Hematopoietic multipotent progenitor cell treated with erythropoietin and hydrocortisone succinate and interleukin-3 and kit ligand, for 15 days (in vitro differentiated cells): ENCODE measurements around the gene INPP5F.
A peak's percentile ranks its signal among the peaks of the same experiment; 100 is the strongest.
"Not testable (repeated sequence)": the region's sequence is repeated elsewhere in the genome, so short reads cannot be mapped to it uniquely, and the experiment has no call there.

Experiments used
- DNase-seq: peaks from one replicate; pipeline ENCODE4 v3.0.0-alpha.2; 2015; ENCODE audit warnings: low spot score

The INPP5F gene

DNA sequence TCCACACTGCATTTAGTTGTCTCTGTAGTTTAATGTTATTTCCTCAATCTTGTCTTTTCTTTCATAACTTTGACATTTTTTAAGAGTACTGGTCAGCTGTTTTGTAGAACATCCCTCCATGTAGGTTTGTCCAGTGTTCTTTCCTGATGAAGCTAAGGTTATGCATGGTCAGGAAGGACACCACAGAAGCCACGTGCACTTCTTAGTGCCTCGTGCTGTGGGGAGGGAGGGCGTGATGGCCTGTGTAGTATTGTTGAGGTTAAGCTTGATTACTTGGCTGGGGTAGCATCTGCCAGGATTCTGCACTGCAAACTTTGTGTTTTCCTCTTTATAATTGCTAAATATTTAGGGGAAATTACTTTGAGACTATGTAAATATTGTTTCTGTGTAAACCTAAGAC lies 98.4 kb downstream of the INPP5F start:
- DNase-seq, result no peak

DNA sequence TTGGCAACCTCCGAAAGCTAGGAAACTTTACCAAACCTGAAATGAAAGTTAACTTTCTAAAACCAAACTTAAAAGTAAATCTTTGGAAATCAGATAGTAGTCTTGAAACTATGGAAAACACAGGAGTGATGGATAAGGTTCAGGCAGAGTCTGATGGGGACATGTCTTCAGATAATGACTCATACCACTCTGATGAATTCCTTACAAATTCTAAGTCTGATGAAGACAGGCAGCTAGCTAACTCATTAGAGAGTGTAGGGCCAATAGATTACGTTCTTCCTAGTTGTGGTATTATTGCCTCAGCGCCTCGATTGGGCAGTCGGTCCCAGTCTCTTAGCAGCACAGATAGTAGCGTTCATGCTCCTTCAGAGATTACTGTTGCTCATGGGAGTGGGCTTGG lies 100.9 kb downstream of the INPP5F start:
- no peak for DNase-seq

DNA sequence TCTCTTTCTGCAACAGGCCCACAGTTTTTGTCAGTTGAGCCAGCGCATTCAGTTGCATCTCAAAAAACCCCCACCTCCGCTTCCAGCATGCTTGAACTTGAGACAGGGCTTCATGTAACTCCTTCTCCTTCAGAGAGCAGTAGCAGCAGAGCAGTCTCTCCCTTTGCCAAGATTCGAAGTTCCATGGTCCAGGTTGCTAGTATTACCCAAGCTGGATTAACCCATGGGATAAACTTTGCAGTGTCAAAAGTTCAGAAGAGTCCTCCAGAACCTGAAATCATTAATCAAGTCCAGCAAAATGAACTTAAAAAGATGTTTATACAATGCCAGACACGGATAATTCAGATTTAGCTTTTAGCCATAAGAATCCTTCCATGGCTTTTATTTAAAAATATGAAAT lies 101.6 kb downstream of the INPP5F start:
- DNase-seq, result no peak

DNA sequence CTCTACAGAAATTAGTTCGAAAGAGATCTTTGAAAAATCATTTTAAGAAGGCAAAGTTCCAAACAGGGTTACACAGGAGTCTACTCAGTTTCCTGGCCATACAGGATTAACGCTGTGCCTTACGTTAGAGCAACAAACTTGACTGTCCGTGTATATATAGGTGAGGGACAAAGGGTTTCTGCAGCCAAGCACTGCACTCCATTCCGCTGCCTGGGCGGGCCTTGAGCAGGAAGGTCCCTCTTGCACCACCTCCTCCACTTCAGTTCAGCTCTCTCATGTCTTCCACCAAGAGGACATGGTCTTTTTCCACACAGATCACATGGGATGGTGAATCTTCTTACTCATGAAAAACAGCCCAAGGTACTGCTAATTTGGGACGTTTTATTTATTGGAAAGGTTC lies 103.6 kb downstream of the INPP5F start:
- DNase-seq, result no peak

DNA sequence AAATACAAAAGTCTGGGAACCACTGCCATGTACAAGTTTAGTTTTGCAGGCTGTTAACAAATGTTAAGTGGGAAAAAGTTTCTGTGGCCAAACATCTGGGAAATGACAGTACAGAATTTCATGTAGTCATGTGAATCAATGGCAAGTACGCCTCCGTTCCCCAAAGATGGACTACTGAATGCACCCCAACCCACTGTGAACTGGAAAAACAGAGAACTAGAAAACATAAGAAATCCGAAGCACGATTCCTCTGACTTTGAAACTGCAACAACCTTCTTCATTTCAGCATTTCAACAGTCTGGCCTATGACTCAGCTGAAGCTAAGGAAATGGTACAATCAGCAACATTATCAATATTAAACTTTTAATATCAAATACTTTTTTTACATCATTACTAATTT lies 105.0 kb downstream of the INPP5F start:
- no peak for DNase-seq

DNA sequence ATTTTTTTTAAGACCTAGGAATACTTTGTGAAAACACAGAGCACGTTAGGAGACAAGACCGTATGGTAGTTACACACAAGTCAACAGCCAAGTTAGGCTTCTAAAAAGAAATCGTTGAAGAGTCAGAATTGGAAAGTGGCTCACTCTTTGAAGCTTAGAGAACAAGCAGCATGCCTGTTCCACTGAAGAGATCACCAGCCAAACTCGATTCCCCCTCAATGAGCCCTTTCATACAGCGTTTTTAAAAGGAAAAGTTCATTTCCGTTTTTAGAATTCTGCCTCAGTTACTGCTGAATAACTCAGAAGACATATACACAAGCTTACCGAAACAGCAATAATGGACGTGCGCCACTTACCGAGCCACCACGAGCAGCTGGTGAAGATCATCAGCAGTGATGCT lies 105.8 kb downstream of the INPP5F start:
- no peak for DNase-seq

DNA sequence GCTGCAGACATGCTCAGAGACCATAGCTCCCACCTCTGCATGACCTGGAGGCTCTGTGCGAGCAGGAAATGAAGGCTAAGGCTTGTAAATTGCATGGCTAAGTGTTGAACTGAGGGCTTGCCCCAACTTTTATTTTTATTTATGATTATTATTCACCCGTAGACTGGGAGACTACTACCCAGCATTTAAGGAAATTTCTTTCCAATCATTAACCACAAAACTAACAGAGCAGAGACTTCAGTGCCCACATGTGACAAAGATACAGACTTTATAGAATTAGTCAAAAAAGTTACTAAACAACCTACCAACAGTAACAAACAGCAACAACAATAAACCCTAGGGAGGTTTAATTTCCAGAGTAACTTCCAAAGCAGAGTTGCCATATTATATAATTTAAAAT lies 107.1 kb downstream of the INPP5F start:
- no peak for DNase-seq

DNA sequence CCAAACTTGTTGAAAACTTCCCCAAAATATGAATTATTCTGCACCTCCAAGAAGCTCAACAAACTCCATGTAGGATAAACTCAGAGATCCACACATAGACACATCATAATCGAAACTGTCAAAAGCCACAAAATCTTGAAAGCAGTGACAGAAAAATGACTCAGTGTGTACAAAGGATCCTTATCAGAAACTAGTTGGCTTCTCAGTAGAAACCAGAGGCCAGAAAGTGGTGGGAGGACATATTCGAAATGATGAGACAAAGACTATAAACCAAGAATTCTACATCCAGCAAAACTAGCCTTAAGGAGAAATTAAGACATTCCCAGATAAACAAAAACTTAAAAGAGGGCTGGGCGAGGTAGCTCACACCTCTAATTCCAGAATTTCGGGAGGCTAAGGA lies 108.3 kb downstream of the INPP5F start:
- no peak for DNase-seq

DNA sequence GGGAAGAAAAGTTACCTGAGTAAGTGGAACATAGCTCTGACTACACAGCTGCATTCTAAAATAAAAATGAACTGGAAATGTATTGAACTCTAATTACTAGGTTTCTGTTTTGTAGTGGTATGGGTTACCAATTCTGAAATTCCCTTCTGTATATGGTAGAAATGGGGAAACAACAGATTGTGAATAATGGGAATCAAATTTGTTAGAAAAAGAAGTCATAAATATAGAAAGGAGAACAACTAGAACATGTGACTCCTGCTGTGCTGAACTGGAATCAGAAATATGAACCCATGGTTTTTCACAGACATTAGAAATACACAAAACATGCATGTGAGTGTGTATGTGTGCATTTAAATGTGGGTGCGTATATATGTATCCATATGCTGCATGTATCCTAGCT lies 119.8 kb downstream of the INPP5F start:
- no peak for DNase-seq

DNA sequence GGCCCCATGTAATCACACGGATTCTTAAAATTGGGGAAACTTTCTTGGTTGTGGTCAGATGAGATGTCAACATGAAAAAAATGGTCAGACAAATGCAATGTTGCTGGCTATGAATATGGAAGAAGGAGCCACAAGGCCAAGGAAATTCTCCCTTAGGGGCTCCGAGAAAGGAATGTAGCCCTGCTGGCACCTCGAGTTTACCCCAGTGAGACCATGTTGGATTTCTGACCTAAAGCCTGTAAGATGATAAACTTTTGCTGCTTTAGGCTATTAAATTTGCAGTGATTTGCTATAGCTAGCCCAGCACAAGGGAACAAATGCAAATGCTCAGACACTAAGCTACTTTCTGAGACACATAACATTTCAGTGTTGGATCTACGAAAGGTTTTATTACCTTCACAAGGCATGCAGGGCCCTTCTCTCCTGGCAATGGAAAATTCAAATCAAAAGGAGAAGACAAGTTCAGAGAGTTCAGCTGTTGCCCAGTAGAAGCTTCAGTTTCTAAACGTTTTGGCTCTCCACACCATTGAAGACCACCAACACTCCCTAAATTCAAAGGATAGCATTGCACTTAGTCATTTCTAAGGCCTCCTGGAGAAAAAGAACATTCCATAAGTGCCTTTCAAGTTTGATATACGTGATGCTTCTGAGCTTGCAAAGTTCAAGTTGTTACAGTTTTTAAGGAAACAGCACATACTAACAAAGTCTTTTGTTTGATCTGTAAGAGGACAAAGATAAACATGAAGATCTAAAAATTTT lies 123.4 kb downstream of the INPP5F start:
- no peak for DNase-seq

DNA sequence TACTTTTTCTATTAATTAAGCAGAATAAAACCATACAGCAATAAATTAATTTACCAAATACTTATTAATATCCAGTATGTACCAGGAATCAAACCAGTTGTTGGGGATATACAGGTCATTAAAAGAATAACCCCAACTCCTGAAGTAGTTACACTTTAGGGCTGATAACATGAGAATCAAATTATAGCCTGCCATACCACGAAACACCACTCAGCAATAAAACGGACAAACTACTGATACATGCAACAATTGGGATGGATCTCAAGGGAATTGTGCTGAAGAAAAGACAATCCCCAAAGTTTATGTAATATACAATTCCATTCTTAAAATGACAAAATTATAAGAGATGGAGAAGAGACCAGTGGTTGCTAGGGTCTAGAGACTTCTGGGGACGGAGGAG lies 124.1 kb downstream of the INPP5F start:
- no peak for DNase-seq

DNA sequence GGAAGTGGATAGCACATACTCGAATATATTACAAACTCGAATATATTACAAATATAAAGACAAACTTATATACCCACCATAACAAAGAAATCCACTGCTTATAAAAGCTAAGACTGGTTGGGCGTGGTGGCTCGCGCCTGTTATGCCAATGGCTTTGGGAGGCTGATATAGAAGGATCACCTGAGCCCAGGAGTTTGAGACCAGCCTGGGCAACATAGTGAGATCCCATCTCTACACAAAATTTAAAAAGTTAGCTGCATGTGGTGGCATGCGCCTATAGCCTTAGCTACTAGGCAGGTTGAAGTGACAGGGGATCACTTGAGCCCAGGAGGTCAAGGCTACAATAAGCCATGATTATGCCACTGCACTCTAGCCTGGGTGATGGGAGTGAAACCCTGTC lies 126.4 kb downstream of the INPP5F start:
- no peak for DNase-seq

DNA sequence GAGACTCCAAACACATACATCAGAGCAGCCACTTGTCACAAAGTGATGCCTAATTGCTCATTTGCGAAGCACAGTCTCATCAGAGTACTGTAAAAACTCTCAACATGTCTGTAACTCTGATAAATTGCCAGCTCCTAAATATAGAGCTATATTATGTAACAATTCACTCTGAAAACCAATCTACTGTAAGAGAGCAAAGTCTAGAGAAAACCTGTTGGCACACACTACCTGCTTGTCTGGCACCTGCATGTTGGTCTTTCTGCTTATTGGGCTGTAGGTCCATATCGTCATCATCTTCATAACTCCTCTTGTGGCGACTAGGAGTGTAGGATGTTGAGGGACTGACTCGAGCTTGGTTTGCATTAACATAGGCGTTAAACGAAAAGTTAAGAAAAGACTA lies 127.0 kb downstream of the INPP5F start:
- no peak for DNase-seq

DNA sequence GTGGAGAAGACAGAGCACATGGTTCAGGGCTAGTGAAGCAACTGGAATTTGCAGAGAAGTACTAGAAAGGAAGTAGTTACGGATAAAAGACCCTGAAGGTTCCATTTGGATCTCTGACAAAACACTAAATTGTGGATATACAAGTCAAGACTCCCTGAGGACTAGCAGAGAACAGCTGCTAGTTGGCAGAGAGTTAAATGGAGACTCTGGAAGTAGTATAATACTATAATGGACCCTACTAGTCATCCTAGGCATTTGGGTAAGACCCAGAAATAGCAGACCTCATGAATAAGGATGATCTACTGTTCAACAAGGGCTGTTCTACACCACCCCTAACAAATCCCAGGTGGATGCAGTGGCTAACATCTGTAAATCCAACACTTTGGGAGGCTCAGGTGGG lies 127.7 kb downstream of the INPP5F start:
- DNase-seq, result no peak

DNA sequence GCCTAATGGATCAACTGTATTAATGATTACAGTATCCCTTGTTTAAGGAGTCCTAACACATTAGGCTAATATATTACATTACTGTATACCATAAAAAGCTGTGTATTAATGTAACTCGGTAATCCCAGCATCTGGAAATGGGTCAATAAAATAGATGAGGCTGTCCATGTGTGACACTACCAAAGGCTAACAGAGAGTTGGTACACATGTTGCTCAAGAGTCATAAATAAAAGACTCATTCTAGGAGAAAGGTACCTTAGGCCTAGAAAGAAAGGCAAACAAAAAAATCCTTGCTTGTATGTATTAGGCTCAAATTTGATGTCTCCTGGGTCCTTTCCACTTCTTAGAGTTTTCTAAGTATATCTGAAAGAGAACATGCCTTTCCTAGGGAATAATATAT lies 132.2 kb downstream of the INPP5F start:
- no peak for DNase-seq

DNA sequence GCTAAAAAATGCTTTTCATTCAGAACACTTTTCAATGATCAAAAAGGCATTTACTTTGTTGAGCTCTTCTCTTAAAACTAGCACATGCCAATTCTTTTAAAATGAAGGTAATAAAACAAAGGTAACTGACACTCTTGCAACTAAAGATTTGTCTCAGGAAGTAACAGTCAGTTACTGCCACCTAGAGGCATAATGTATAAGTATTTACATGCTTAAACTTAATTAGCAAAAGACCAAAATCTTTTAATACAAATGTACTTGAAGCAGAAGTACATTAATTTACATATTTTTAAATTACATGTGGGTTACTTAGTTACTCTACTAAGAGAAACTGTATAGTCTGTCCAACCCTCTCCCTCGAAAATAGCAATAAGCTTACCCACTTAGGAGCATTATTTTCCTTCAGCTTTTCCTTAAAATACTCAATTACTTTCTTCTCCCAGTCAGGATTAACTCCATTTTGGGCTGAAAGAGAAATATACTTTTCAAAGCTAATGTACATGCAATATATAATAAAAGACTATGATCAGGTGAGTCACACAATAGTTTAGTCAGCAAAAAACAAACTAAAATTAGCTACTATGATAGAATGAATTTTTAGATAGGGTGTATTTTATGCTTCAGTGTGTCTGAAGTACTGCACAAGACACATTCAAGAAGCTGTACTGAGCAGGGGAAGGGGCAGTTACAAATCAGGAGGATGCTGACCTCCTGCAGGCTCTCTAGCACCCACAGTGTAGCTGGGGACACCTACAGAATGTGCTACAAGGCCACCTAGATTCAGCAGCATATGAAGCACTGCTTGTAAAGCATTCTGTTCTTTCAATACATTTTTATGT lies 133.8 kb downstream of the INPP5F start:
- DNase-seq, result peak; percentile 73

DNA sequence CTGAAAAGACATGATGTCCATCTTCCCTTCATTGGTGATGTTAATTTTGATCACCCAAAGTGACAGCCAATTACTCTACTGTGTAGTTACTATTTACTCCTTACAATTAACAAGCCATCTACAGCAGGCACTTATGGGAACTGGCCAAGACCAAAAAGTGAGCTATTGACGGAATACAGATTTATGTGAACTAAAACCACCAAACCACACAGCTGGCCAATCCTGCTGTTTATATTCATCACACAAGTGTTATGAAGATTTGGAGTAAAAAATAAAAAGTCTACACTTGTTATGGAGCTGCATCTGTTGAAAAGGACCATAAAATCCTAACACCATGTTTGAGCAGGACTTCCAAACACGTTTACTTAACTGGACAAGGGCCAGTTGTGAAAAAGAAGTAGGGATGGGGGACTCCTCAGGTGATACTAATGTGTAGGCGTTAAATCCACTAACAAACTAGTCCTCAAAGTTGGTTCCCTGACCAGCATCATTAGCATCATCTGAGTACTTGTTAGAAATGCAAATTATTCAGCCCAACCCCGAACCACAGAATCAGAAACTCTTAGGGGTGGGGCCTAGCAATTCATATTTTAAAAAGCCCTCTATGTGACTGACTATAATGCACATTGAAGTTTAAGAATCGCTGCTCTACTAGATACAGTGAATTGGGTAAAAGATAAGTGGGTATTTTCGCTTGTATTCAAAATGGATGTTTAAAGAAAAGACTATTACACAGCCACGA lies 135.2 kb downstream of the INPP5F start:
- no peak for DNase-seq

DNA sequence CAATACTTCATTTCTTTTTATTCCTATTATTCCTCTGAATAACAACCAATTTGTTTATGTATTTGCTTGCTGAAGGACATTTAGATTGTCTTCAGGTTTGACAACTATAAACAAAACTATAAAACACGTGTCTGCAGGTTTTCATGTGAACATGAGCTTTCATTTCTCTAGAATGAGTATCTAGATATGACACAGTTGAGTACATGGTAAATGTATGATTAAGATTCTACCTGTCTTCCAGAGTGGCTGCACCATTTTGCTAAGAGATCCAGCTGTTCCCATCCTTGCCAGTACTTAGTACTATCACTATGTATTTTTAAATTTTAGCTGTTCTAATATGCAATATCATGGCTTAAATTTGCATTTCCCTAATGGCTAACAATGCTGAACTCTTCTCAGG lies 136.7 kb downstream of the INPP5F start:
- DNase-seq, result no peak

DNA sequence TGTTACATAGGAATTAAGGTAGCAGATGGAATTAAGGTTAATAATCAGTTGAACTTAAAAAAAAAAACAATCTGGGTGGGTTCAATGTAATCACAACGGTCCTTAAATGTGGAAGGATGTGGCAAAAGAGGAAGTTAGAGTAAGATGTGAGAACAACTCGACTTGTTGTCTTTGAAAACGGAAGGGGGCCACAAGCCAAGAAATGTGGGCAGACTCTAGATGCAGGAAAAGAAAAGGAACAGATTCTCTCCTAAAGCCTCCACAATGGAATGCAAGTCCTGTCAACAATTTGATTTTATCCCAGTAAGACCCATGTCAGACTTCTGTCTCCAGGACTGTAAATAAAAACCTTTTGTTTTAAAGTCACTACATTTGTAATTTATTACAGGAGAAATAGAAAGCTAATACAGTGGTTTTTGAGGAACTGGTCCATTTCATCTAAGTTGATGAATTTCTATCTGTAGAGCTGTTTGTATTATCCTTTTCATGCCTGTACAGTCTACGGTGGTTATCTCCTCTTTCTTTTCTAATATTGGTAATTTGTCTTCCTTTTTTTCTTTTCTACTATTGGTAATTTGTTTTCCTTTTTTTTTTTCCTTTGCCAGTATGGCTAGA lies 138.2 kb downstream of the INPP5F start:
- DNase-seq, result no peak

DNA sequence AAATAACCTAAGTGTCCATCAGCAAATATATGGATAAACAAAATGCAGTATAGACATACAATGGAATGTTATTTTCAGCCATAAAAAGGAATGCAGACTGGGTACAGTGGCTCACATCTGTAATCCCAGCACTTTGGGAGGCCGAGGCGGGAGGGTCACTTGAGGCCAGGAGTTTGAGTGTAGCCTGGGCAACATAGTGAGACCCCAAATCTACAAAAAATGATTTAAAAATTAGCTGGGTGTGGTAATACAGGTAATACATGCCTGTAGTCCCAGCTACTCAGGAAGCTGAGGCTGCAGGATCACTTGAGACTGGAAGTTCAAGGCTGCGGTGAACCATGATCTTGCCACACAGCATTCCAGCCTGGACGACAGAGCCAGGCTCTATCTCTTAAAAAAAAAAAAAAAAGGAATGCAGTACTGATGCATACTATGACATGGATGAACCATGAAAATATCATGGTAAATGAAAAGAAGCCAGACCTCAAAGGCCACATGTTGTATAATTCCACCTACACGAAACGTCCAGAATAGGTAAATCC lies 139.9 kb downstream of the INPP5F start:
- no peak for DNase-seq

DNA sequence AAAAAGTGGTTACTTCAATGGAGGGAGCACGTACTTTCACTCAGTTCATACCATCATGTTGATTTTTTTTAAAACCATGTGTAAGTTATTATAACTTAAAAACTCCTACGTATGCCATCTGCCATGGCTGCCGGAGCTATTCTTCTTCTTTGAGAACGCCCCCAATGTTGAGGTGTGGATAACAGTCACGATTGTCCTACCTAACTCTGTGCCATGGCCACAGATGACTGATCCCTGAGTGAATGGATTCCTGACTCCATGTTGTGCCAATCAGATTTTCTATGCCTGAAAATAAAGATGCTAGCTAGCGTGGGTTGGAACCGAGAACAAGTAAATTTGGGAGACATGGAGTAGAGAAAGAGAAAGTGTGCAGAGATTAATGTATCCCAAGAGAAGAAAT lies 141.5 kb downstream of the INPP5F start:
- no peak for DNase-seq

DNA sequence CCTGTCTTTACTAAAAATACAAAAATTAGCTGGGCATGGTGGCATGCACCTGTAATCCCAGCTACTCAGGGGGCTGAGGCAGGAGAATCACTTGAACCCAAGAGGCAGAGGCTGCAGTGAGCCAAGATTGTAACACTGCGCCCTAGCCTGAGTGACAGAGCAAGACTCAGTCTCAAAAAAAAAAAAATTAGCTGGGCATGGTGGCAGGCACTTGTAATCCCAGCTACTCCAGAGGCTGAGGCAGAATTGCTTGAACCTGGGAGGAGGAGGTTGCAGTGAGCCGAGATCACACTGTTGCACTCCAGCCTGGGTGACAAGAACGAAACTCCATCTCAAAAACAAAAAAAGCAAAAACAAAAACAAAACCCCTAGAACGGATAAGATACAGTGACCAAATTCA lies 143.5 kb downstream of the INPP5F start:
- not testable (repeated sequence) for DNase-seq
